ENCODE results near the gene ATG9A.

GRCh38 chr2:219177552-219178376 is 51.7 kb downstream of the ATG9A start, which contains the start of gene RETREG2:
- TF ChIP-seq CTCF (IDR thresholded peaks at IDR 0.05) (peak; percentile 28 to 71 (median 66)), POLR2A (IDR thresholded peaks at IDR 0.05) (peak; percentile 98 to 99), EP300 (IDR thresholded peaks at IDR 0.05) (peak; percentile 58 to 100)
